Osteoblast (primary cell): Measurements from ENCODE around the gene GNAI2. TPM values are rescaled to one million over a fixed set of nuclear protein-coding genes. Genes with fewer than 3 reads are reported as not detected.

Source experiments
- DNase-seq: peaks from one replicate; pipeline ENCODE4 v3.0.0; 2011; ENCODE audit warnings: low spot score, mixed read lengths; ENCODE audit not compliant: insufficient read length; ENCODE audit errors: missing footprints
- H2AFZ ChIP-seq: 2 replicates; pipeline ENCODE4 v1.6.0; 2011; ENCODE audit warnings: mild to moderate bottlenecking, low read length
- H3K27ac ChIP-seq: 2 replicates; pipeline ENCODE4 v1.5.1; 2011; ENCODE audit warnings: mild to moderate bottlenecking, low read depth, low read length, moderate library complexity
- H3K27me3 ChIP-seq: 2 replicates; pipeline ENCODE4 v1.6.0; 2012; ENCODE audit warnings: mild to moderate bottlenecking, control low read depth, inconsistent platforms, low read length, moderate library complexity; ENCODE audit not compliant: insufficient read depth
- H3K36me3 ChIP-seq: 2 replicates; pipeline ENCODE4 v1.5.1; 2011; ENCODE audit warnings: mild to moderate bottlenecking, low read length, control low read depth, moderate library complexity; ENCODE audit not compliant: insufficient read depth
- H3K4me1 ChIP-seq: 2 replicates; pipeline ENCODE4 v1.5.1; 2011; ENCODE audit warnings: mild to moderate bottlenecking, low read length, control low read depth, moderate library complexity; ENCODE audit not compliant: insufficient read depth
- H3K4me2 ChIP-seq: 2 replicates; pipeline ENCODE4 v1.6.0; 2011; ENCODE audit warnings: mild to moderate bottlenecking, low read length; ENCODE audit not compliant: insufficient read depth
- H3K4me3 ChIP-seq: fragments of 200-600 bp; sonication (generic); 3 replicates; pipeline ENCODE4 v1.5.1; 2012; ENCODE audit warnings: mild to moderate bottlenecking, low read length, inconsistent platforms; ENCODE audit not compliant: insufficient read depth
- H3K79me2 ChIP-seq: 2 replicates; pipeline ENCODE4 v1.6.0; 2012; ENCODE audit warnings: mild to moderate bottlenecking, low read length, control low read depth, inconsistent platforms; ENCODE audit not compliant: insufficient read depth
- H3K9me3 ChIP-seq: 2 replicates; pipeline ENCODE4 v1.5.1; 2011; ENCODE audit warnings: low read depth, low read length, control low read depth
- H4K20me1 ChIP-seq: 2 replicates; pipeline ENCODE4 v1.6.0; 2012; ENCODE audit warnings: mild to moderate bottlenecking, low read length, control low read depth; ENCODE audit not compliant: insufficient read depth
- total RNA-seq: library from RNA; depleted of rRNA; stranded (reverse); fragments of >200 nt; gene quantifications from 2 replicates; pipeline ENCODE4 v1.2.3, GENCODE V29; 2012
- TF ChIP-seq, protein P1 (sequence below): IDR thresholded peaks from 2 replicates; pipeline ENCODE4 v1.5.1; 2011; ENCODE audit warnings: mild to moderate bottlenecking, low read depth, low read length, moderate library complexity; ENCODE audit errors: extremely low read depth

Gene GNAI2
- total RNA-seq, 1 donor = 223 TPM

GRCh38 chr3:50203113-50203808, 32.7 kb upstream of the GNAI2 start:
- H2AFZ ChIP-seq = no peak overlapping the region
- H3K27me3 ChIP-seq = peaks cover 65% of the 10 kb centered on the region

DNA sequence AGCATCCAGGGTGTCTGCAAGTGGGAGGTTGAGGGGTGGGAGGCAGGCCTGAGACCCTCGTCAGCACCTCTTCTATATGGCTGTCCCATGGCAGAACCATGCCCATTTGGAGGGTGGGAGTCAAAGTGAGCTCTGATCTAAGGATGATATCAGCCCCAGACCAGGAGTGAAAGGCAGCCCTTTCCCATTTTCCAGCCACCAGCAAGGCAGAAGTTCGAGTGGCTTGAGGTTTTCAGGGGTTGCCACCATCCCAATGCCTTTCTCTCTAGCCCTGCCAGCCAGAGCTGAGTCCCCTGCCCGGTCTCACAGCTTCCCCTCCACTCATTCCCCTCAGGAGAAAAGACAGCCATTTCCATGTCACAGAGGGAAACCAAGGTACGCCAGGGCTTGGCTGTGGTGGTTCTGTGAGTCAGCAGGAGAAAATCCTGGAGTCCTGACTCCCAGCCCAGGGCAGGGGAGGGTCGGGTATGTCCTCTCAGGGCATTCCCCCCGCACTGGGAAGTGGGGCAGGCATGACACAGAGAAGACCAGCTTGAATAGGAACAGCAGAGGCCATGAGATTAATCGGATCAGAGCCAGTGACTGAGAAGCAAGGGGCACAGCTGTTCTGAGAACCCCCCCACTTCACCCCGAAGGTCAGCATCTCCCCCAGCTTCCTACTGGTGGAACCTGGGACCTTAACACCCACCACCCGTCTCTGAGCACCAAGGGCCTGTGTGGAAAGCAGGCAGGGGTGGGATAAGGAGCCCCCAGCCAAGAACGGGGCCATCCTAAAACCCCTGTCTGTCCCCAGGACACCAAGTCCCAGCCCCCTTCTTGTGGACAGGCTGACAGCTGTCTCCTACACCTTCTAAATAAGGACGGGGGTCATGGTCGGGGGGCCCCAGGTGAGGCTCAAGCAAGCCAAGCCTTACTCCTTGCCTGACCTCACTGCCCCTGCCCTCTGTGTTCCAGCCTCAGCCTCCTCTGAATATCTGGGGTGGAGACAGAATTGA, 31.9 kb upstream of the GNAI2 start:
- Histone ChIP-seq H3K27ac (no peak overlapping the region), H3K27me3 (peaks cover 67% of the 10 kb centered on the region), H3K4me1 (no peaks in the 10 kb centered on the region), H3K36me3 (no peaks in the 10 kb centered on the region), H3K4me2 (no peak overlapping the region), H3K79me2 (no peaks in the 10 kb centered on the region), H3K9me3 (no peaks in the 10 kb centered on the region), H4K20me1 (no peaks in the 10 kb centered on the region), H3K4me3 (no peak overlapping the region), H2AFZ (no peak overlapping the region)
- peak; percentile 90 for DNase-seq
- TF ChIP-seq, protein P1, sequence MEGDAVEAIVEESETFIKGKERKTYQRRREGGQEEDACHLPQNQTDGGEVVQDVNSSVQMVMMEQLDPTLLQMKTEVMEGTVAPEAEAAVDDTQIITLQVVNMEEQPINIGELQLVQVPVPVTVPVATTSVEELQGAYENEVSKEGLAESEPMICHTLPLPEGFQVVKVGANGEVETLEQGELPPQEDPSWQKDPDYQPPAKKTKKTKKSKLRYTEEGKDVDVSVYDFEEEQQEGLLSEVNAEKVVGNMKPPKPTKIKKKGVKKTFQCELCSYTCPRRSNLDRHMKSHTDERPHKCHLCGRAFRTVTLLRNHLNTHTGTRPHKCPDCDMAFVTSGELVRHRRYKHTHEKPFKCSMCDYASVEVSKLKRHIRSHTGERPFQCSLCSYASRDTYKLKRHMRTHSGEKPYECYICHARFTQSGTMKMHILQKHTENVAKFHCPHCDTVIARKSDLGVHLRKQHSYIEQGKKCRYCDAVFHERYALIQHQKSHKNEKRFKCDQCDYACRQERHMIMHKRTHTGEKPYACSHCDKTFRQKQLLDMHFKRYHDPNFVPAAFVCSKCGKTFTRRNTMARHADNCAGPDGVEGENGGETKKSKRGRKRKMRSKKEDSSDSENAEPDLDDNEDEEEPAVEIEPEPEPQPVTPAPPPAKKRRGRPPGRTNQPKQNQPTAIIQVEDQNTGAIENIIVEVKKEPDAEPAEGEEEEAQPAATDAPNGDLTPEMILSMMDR = no peak

More at GRCh38 chr3:50203113-50203808, 32.7 kb upstream of the GNAI2 start:
- Histone ChIP-seq H3K36me3 (no peaks in the 10 kb centered on the region), H3K4me2 (no peak overlapping the region), H3K4me1 (no peaks in the 10 kb centered on the region), H3K27ac (no peak overlapping the region), H4K20me1 (no peaks in the 10 kb centered on the region), H3K4me3 (no peak overlapping the region), H3K9me3 (no peaks in the 10 kb centered on the region), H3K79me2 (no peaks in the 10 kb centered on the region)
- TF ChIP-seq, protein P1 = no peak
- peak; percentile 92 for DNase-seq

- H3K27ac ChIP-seq = no peak within 1 kb of the TSS
- H3K27me3 ChIP-seq = peaks cover 67% of the 10 kb centered on the region
- H4K20me1 ChIP-seq = no peaks in the 10 kb centered on the region
- H3K9me3 ChIP-seq = no peaks in the 10 kb centered on the region
- no peak within 1 kb of the TSS for H2AFZ ChIP-seq
- no peaks in the 10 kb centered on the region for H3K36me3 ChIP-seq
- H3K4me2 ChIP-seq = peak within 1 kb of the TSS; percentile 45
- peak; percentile 89 for DNase-seq
- H3K4me3 ChIP-seq = peak within 1 kb of the TSS; percentile 39
- H3K79me2 ChIP-seq = no peaks in the 10 kb centered on the region
- H3K4me1 ChIP-seq = no peaks in the 10 kb centered on the region
- TF ChIP-seq, protein P1 = no peak
Observed at GRCh38 chr3:50204804-50205412, 31.1 kb upstream of the GNAI2 start, which contains the start of gene SLC38A3. Gene SLC38A3, plus strand, starts transcription at chr3:50205271. Its CDS starts 8,929 bp downstream, at chr3:50214200.
